ENCODE results near the gene TSPAN15. TPM values are rescaled to one million over a fixed set of nuclear protein-coding genes. Genes with fewer than 3 reads are reported as not detected.
A peak's percentile ranks its signal among the peaks of the same experiment; 100 is the strongest.

Gene TSPAN15
- total and polyA plus RNA-seq, 4 donors, result 44.3 to 68.4 (median 55.0) TPM

- Histone ChIP-seq H3K9ac (ENCODE audit: insufficient read depth in 1 of 2, low read length in 2 of 2) (no peak overlapping the region), H3K36me3 (ENCODE audit: control insufficient read depth in 4 of 4, insufficient read depth in 4 of 4, low read length in 4 of 4) (peaks cover 0 to 31% (median 6%) of the 10 kb centered on the region in 4 donors), H3K27ac (ENCODE audit: low read depth in 1 of 2, low read length in 1 of 2) (no peak overlapping the region), H3K4me3 (no peak overlapping the region), H3K9me3 (ENCODE audit: control insufficient read depth in 4 of 4, insufficient read depth in 3 of 4, low read length in 3 of 4) (no peaks in the 10 kb centered on the region), H3K4me1 (ENCODE audit: control insufficient read depth in 5 of 5, insufficient read depth in 5 of 5, low read length in 5 of 5) (peaks cover 0 to 34% (median 19%) of the 10 kb centered on the region in 5 donors), H3K27me3 (ENCODE audit: control insufficient read depth in 3 of 3, insufficient read depth in 3 of 3, low read length in 2 of 3) (no peaks in the 10 kb centered on the region)
- TF ChIP-seq CTCF (IDR thresholded peaks at IDR 0.05; ENCODE audit: control extremely low read depth, extremely low read depth), result no peak
- peak in 2 of 3 donors; percentile 36 to 55 for DNase-seq
- no peak for ATAC-seq (ENCODE audit: insufficient read depth, low FRiP score)
- WGBS, 2 donors, result 68 to 87% methylated on average over 3 of the region's 3 CpGs
Observed at GRCh38 chr10:69403519-69403918, 47.7 kb upstream of the TSPAN15 start.

GRCh38 chr10:69404786-69405185 is 46.5 kb upstream of the TSPAN15 start:
- ATAC-seq (ENCODE audit: insufficient read depth, low FRiP score) (no peak), DNase-seq (no peak)
- Histone ChIP-seq H3K36me3 (ENCODE audit: control insufficient read depth in 4 of 4, insufficient read depth in 4 of 4, low read length in 4 of 4) (peaks cover 0 to 24% (median 4%) of the 10 kb centered on the region in 4 donors), H3K27me3 (ENCODE audit: control insufficient read depth in 3 of 3, insufficient read depth in 3 of 3, low read length in 2 of 3) (no peaks in the 10 kb centered on the region), H3K4me1 (ENCODE audit: control insufficient read depth in 5 of 5, insufficient read depth in 5 of 5, low read length in 5 of 5) (peaks cover 0 to 31% (median 16%) of the 10 kb centered on the region in 5 donors), H3K9ac (ENCODE audit: insufficient read depth in 1 of 2, low read length in 2 of 2) (no peak overlapping the region), H3K9me3 (ENCODE audit: control insufficient read depth in 4 of 4, insufficient read depth in 3 of 4, low read length in 3 of 4) (no peaks in the 10 kb centered on the region), H3K27ac (ENCODE audit: low read depth in 1 of 2, low read length in 1 of 2) (no peak overlapping the region), H3K4me3 (no peak overlapping the region)
- no peak for TF ChIP-seq CTCF (IDR thresholded peaks at IDR 0.05; ENCODE audit: control extremely low read depth, extremely low read depth)
- 87 to 94% methylated on average over 10 of the region's 10 CpGs for WGBS, 2 donors

GRCh38 chr10:69405221-69405620 is 46.0 kb upstream of the TSPAN15 start:
- WGBS, 2 donors, result 72 to 84% methylated on average over 4 of the region's 4 CpGs
- no peak overlapping the region for H3K27ac ChIP-seq (ENCODE audit: low read depth in 1 of 2, low read length in 1 of 2)
- DNase-seq (no peak), ATAC-seq (ENCODE audit: insufficient read depth, low FRiP score) (no peak)
- H3K36me3 ChIP-seq (ENCODE audit: control insufficient read depth in 4 of 4, insufficient read depth in 4 of 4, low read length in 4 of 4), result peaks cover 0 to 20% (median 3%) of the 10 kb centered on the region in 4 donors
- H3K27me3 ChIP-seq (ENCODE audit: control insufficient read depth in 3 of 3, insufficient read depth in 3 of 3, low read length in 2 of 3), result no peaks in the 10 kb centered on the region
- H3K4me3 ChIP-seq, result no peak overlapping the region
- no peaks in the 10 kb centered on the region for H3K9me3 ChIP-seq (ENCODE audit: control insufficient read depth in 4 of 4, insufficient read depth in 3 of 4, low read length in 3 of 4)
- peaks cover 0 to 31% (median 16%) of the 10 kb centered on the region in 5 donors for H3K4me1 ChIP-seq (ENCODE audit: control insufficient read depth in 5 of 5, insufficient read depth in 5 of 5, low read length in 5 of 5)
- no peak overlapping the region for H3K9ac ChIP-seq (ENCODE audit: insufficient read depth in 1 of 2, low read length in 2 of 2)
- TF ChIP-seq CTCF (IDR thresholded peaks at IDR 0.05; ENCODE audit: control extremely low read depth, extremely low read depth), result no peak

- TF ChIP-seq CTCF (IDR thresholded peaks at IDR 0.05; ENCODE audit: control extremely low read depth, extremely low read depth), result no peak
- Histone ChIP-seq H3K27me3 (ENCODE audit: control insufficient read depth in 3 of 3, insufficient read depth in 3 of 3, low read length in 2 of 3) (no peaks in the 10 kb centered on the region), H3K36me3 (ENCODE audit: control insufficient read depth in 4 of 4, insufficient read depth in 4 of 4, low read length in 4 of 4) (peaks cover 0 to 10% (median 2%) of the 10 kb centered on the region in 4 donors), H3K9me3 (ENCODE audit: control insufficient read depth in 4 of 4, insufficient read depth in 3 of 4, low read length in 3 of 4) (no peaks in the 10 kb centered on the region), H3K27ac (ENCODE audit: low read depth in 1 of 2, low read length in 1 of 2) (peak overlapping the region in 1 of 2 donors; percentile 56), H3K4me1 (ENCODE audit: control insufficient read depth in 5 of 5, insufficient read depth in 5 of 5, low read length in 5 of 5) (peaks cover 0 to 31% (median 16%) of the 10 kb centered on the region in 5 donors), H3K9ac (ENCODE audit: insufficient read depth in 1 of 2, low read length in 2 of 2) (no peak overlapping the region), H3K4me3 (no peak overlapping the region)
- no peak for ATAC-seq (ENCODE audit: insufficient read depth, low FRiP score)
- peak in 2 of 3 donors; percentile 52 to 65 for DNase-seq
- 29 to 53% methylated on average over 5 of the region's 5 CpGs for WGBS, 2 donors
Observed at GRCh38 chr10:69406302-69406811, 44.9 kb upstream of the TSPAN15 start.
